PC-3 (cell line): Measurements from ENCODE around the gene NPR3. TPM values are rescaled to one million over a fixed set of nuclear protein-coding genes. Genes with fewer than 3 reads are reported as not detected.

Experiments
- ATAC-seq: fragments of 200-7000 bp; cut with Tn5 transposase; 2 replicates; pipeline ENCODE4 v1.9.1; 2020; ENCODE audit warnings: mild to moderate bottlenecking, moderate library complexity
- BruUV-seq: library from RNA; stranded (reverse); fragments of 400-500 nt; replicated peaks from 2 replicates; lab custom pipeline; 2021; lab: Mats Ljungman, UMichigan
- CTCF ChIA-PET: fragments of 300-600 bp; sonication (Branson Sonifier 250); formaldehyde crosslinking; loops from one replicate; lab custom pipeline; 2022; ENCODE audit warnings: antibody characterized with exemption; lab: Charles Lee
- POLR2A ChIA-PET: fragments of 300-600 bp; sonication (Branson Sonifier 250); formaldehyde crosslinking; loops from one replicate; lab custom pipeline; 2022; ENCODE audit warnings: antibody characterized with exemption; ENCODE audit not compliant: unreplicated experiment; lab: Charles Lee
- DNase-seq: peaks from one replicate; pipeline ENCODE4 v3.0.0-alpha.2; 2015
- H2AFZ ChIP-seq: fragments of 300-600 bp; sonication (generic); 2 replicates; pipeline ENCODE4 v1.6.0; 2016; ENCODE audit warnings: antibody characterized with exemption, low read length
- H3F3A ChIP-seq: fragments of 300-600 bp; sonication (generic); one replicate; pipeline ENCODE4 v1.6.0; 2017; ENCODE audit warnings: antibody characterized with exemption, low read length, control low read depth, mild to moderate bottlenecking; ENCODE audit not compliant: unreplicated experiment
- H3K27ac ChIP-seq: fragments of 300-600 bp; sonication (generic); 2 replicates; pipeline ENCODE4 v1.5.1; 2016; ENCODE audit warnings: mild to moderate bottlenecking, low read length
- H3K27me3 ChIP-seq: fragments of 300-600 bp; sonication (generic); 2 replicates; pipeline ENCODE4 v1.6.1; 2016; ENCODE audit warnings: low read length, mixed read lengths
- H3K36me3 ChIP-seq: fragments of 300-600 bp; sonication (generic); 2 replicates; pipeline ENCODE4 v1.6.1; 2016; ENCODE audit warnings: low read depth, mixed run types, low read length, mixed read lengths
- H3K4me1 ChIP-seq: fragments of 300-600 bp; sonication (generic); 2 replicates; pipeline ENCODE4 v1.5.1; 2016; ENCODE audit warnings: low read length; ENCODE audit not compliant: insufficient read depth
- H3K4me2 ChIP-seq: fragments of 300-600 bp; sonication (generic); 2 replicates; pipeline ENCODE4 v1.6.0; 2016; ENCODE audit warnings: low read length
- H3K4me3 ChIP-seq: fragments of 300-600 bp; sonication (generic); 2 replicates; pipeline ENCODE4 v1.5.1; 2016; ENCODE audit warnings: mild to moderate bottlenecking, low read length, mixed read lengths
- H3K79me2 ChIP-seq: fragments of 300-600 bp; sonication (generic); 2 replicates; pipeline ENCODE4 v1.6.1; 2017; ENCODE audit warnings: low read length, mixed read lengths
- H3K9ac ChIP-seq: fragments of 300-600 bp; sonication (generic); 2 replicates; pipeline ENCODE4 v1.6.0; 2016; ENCODE audit warnings: mild to moderate bottlenecking, low read length
- H3K9me2 ChIP-seq: fragments of 300-600 bp; sonication (generic); replicated peaks from 2 replicates; pipeline ENCODE4 v1.6.1; 2016; ENCODE audit warnings: mixed run types, low read length, mixed read lengths
- H3K9me3 ChIP-seq: fragments of 300-600 bp; sonication (generic); 2 replicates; pipeline ENCODE4 v1.6.1; 2016; ENCODE audit warnings: low read length, mixed read lengths
- H4K20me1 ChIP-seq: fragments of 300-600 bp; sonication (generic); 2 replicates; pipeline ENCODE4 v1.6.1; 2016; ENCODE audit warnings: low read length, mixed read lengths
- CTCF ChIP-seq: fragments of 300-600 bp; sonication (generic); conservative IDR thresholded peaks from 2 replicates; pipeline ENCODE4 v1.5.1; 2017; ENCODE audit warnings: antibody characterized with exemption, low read depth, mild to moderate bottlenecking, low read length
- EZH2 ChIP-seq: fragments of 300-600 bp; sonication (generic); IDR thresholded peaks from one replicate; pipeline ENCODE4 v1.6.1; 2017; ENCODE audit warnings: antibody characterized with exemption, mild to moderate bottlenecking, low read length; ENCODE audit not compliant: unreplicated experiment
- EZH2phosphoT487 ChIP-seq: fragments of 300-600 bp; sonication (generic); IDR thresholded peaks from 2 replicates; pipeline ENCODE4 v1.6.1; 2018; ENCODE audit warnings: mild to moderate bottlenecking, antibody characterized with exemption, low read length, borderline replicate concordance
- intact Hi-C: fragments of 100-400 bp; cut with micrococcal nuclease; formaldehyde crosslinking; loops from 2 replicates; pipeline ENCODE4 v1.9.0; 2023
- total RNA-seq: library from RNA; depleted of rRNA; stranded (reverse); fragments of >200 nt; gene quantifications from 2 replicates; pipeline ENCODE4 v1.2.3, GENCODE V29; 2014

The NPR3 gene
- total RNA-seq, 1 experiment from 2014 or later, result 3.9 TPM

- POLR2A ChIA-PET, result no interaction called here
- H3F3A ChIP-seq, result no peaks in the 10 kb centered on the region
- DNase-seq, result no peak
- CTCF ChIA-PET, result no interaction called here
- no peaks in the 10 kb centered on the region for H3K36me3 ChIP-seq
- H3K27ac ChIP-seq, result no peak overlapping the region
- no peaks in the 10 kb centered on the region for H4K20me1 ChIP-seq
- H3K9me3 ChIP-seq, result no peaks in the 10 kb centered on the region
- BruUV-seq, result no TSS peak
- H3K4me1 ChIP-seq, result no peaks in the 10 kb centered on the region
- TF ChIP-seq EZH2phosphoT487, result no peak
- H3K4me3 ChIP-seq, result no peak overlapping the region
- ATAC-seq, result no peak
- no peaks in the 10 kb centered on the region for H3K27me3 ChIP-seq
- H2AFZ ChIP-seq, result no peak overlapping the region
- intact Hi-C loops, result loop anchor here (5.0 to 10.0 kb wide), 2 partner anchors 66 to 227 kb away; no protein-coding TSS in a partner anchor
- H3K9ac ChIP-seq, result no peak overlapping the region
- H3K79me2 ChIP-seq, result no peaks in the 10 kb centered on the region
- H3K9me2 ChIP-seq, result 0 out of 2 replicates have a peak, but pooled peaks cover 5% of the 10 kb centered on the region
- no peak overlapping the region for H3K4me2 ChIP-seq
These were observed 20.5 kb upstream of the NPR3 start for GRCh38 chr5:32690666-32691065.

GRCh38 chr5:32692036-32692746, 18.9 kb upstream of the NPR3 start:
- H3K27me3 ChIP-seq, result no peaks in the 10 kb centered on the region
- no peak overlapping the region for H2AFZ ChIP-seq
- no peaks in the 10 kb centered on the region for H3F3A ChIP-seq
- no peaks in the 10 kb centered on the region for H4K20me1 ChIP-seq
- no peak for ATAC-seq
- no peak overlapping the region for H3K27ac ChIP-seq
- H3K79me2 ChIP-seq, result no peaks in the 10 kb centered on the region
- 0 out of 2 replicates have a peak, but pooled peaks cover 5% of the 10 kb centered on the region for H3K9me2 ChIP-seq
- H3K4me2 ChIP-seq, result no peak overlapping the region
- no TSS peak for BruUV-seq
- ChIA-PET POLR2A (no interaction called here), CTCF (interaction anchor here (0.7 kb wide), 1 partner anchor 102 kb away, joined by 3 read pairs; no protein-coding TSS in a partner anchor)
- intact Hi-C loops, result loop anchor here (5.0 to 10.0 kb wide), 2 partner anchors 67 to 225 kb away; no protein-coding TSS in a partner anchor
- H3K4me3 ChIP-seq, result no peak overlapping the region
- DNase-seq, result no peak
- no peak overlapping the region for H3K9ac ChIP-seq
- no peaks in the 10 kb centered on the region for H3K36me3 ChIP-seq
- TF ChIP-seq EZH2, result no peak
- no peak for TF ChIP-seq EZH2phosphoT487
- TF ChIP-seq CTCF, result no peak
- 0 out of 2 replicates have a peak, but pooled peaks cover 4% of the 10 kb centered on the region for H3K9me3 ChIP-seq
- no peaks in the 10 kb centered on the region for H3K4me1 ChIP-seq

GRCh38 chr5:32703957-32704356, 7.2 kb upstream of the NPR3 start:
- no peak overlapping the region for H3K4me2 ChIP-seq
- no peak overlapping the region for H3K4me3 ChIP-seq
- H3K27ac ChIP-seq, result no peak overlapping the region
- no TSS peak for BruUV-seq
- H4K20me1 ChIP-seq, result no peaks in the 10 kb centered on the region
- H3K9ac ChIP-seq, result no peak overlapping the region
- H2AFZ ChIP-seq, result no peak overlapping the region
- intact Hi-C loops, result no loop called here
- POLR2A ChIA-PET, result no interaction called here
- H3K9me2 ChIP-seq, result no peaks in the 10 kb centered on the region
- H3K79me2 ChIP-seq, result no peaks in the 10 kb centered on the region
- DNase-seq (no peak), ATAC-seq (no peak)
- no peaks in the 10 kb centered on the region for H3K4me1 ChIP-seq
- no peaks in the 10 kb centered on the region for H3K27me3 ChIP-seq
- H3F3A ChIP-seq, result no peaks in the 10 kb centered on the region
- H3K36me3 ChIP-seq, result no peaks in the 10 kb centered on the region
- CTCF ChIA-PET, result no interaction called here
- no peak for TF ChIP-seq EZH2phosphoT487
- TF ChIP-seq CTCF, result no peak
- no peak for TF ChIP-seq EZH2
- no peaks in the 10 kb centered on the region for H3K9me3 ChIP-seq
